Jurkat, Clone E6-1 (cell line): ENCODE data around the gene SRGAP2C.
"Not testable (repeated sequence)": the region's sequence is repeated elsewhere in the genome, so short reads cannot be mapped to it uniquely, and the experiment has no call there.

Experiments
- DNase-seq: peaks from one replicate; pipeline ENCODE4 v3.0.0-alpha.2; 2011; ENCODE audit warnings: low read depth, low spot score
- H3K4me3 ChIP-seq: 2 replicates; pipeline ENCODE4 v1.5.1; 2011; ENCODE audit warnings: mild to moderate bottlenecking, low read length, control low read depth, moderate library complexity

The SRGAP2C gene

GRCh38 chr1:121183867-121184266 is 908 bp upstream of the SRGAP2C start:
- not testable (repeated sequence) for DNase-seq
- peak overlapping the region; percentile 50 for H3K4me3 ChIP-seq

GRCh38 chr1:121185140-121185708 is 449 bp downstream of the SRGAP2C start:
- peak overlapping the region; percentile 40 for H3K4me3 ChIP-seq
- not testable (repeated sequence) for DNase-seq

- DNase-seq, H3K4me3 ChIP-seq: not testable (repeated sequence)
These were observed 1.4 kb downstream of the SRGAP2C start for GRCh38 chr1:121186191-121186590.

GRCh38 chr1:121187914-121188313 is 3.1 kb downstream of the SRGAP2C start:
- DNase-seq, H3K4me3 ChIP-seq: not testable (repeated sequence)

- DNase-seq, H3K4me3 ChIP-seq: not testable (repeated sequence)
These were observed 7.7 kb downstream of the SRGAP2C start for GRCh38 chr1:121192512-121192911.

- not testable (repeated sequence) for DNase-seq, H3K4me3 ChIP-seq
These were observed 12.5 kb downstream of the SRGAP2C start for GRCh38 chr1:121197095-121197882.

- H3K4me3 ChIP-seq, DNase-seq: not testable (repeated sequence)
These were observed 15.0 kb downstream of the SRGAP2C start for GRCh38 chr1:121199763-121200162.

- DNase-seq, H3K4me3 ChIP-seq: not testable (repeated sequence)
These were observed 15.5 kb downstream of the SRGAP2C start for GRCh38 chr1:121200232-121200631.

GRCh38 chr1:121200985-121201981 is 16.5 kb downstream of the SRGAP2C start:
- DNase-seq, H3K4me3 ChIP-seq: not testable (repeated sequence)

GRCh38 chr1:121202986-121203385 is 18.2 kb downstream of the SRGAP2C start:
- not testable (repeated sequence) for H3K4me3 ChIP-seq, DNase-seq

- not testable (repeated sequence) for DNase-seq, H3K4me3 ChIP-seq
These were observed 21.3 kb downstream of the SRGAP2C start for GRCh38 chr1:121205786-121206711.

GRCh38 chr1:121207328-121207727 is 22.6 kb downstream of the SRGAP2C start:
- H3K4me3 ChIP-seq, DNase-seq: not testable (repeated sequence)

GRCh38 chr1:121208375-121208774 is 23.6 kb downstream of the SRGAP2C start:
- DNase-seq, H3K4me3 ChIP-seq: not testable (repeated sequence)

GRCh38 chr1:121210778-121211177 is 26.0 kb downstream of the SRGAP2C start:
- DNase-seq, H3K4me3 ChIP-seq: not testable (repeated sequence)

GRCh38 chr1:121213491-121213890 is 28.7 kb downstream of the SRGAP2C start:
- H3K4me3 ChIP-seq, DNase-seq: not testable (repeated sequence)

GRCh38 chr1:121214544-121215156 is 29.9 kb downstream of the SRGAP2C start:
- DNase-seq, H3K4me3 ChIP-seq: not testable (repeated sequence)

- DNase-seq, H3K4me3 ChIP-seq: not testable (repeated sequence)
These were observed 31.1 kb downstream of the SRGAP2C start for GRCh38 chr1:121215699-121216417.
